IMR-90 (cell line): ENCODE data around the gene RMDN2.

Experiments used
- BHLHE40 ChIP-seq: fragments of 150-350 bp; IDR thresholded peaks from 2 replicates; pipeline ENCODE4 v1.6.1; 2016; ENCODE audit warnings: mild to moderate bottlenecking, low read depth, low read length
- CEBPB ChIP-seq: IDR thresholded peaks from 2 replicates; pipeline ENCODE4 v1.6.1; 2012; ENCODE audit warnings: low read depth, low read length, improper control_type of control experiment
- CHD1 ChIP-seq: IDR thresholded peaks from 2 replicates; pipeline ENCODE4 v1.6.1; 2012; ENCODE audit warnings: low read depth, low read length, improper control_type of control experiment
- MAFK ChIP-seq: IDR thresholded peaks from 2 replicates; pipeline ENCODE4 v1.6.1; 2012; ENCODE audit warnings: low read depth, low read length, improper control_type of control experiment
- POLR2A ChIP-seq: IDR thresholded peaks from 2 replicates; pipeline ENCODE4 v1.6.1; 2012; ENCODE audit warnings: mild to moderate bottlenecking, low read depth, low read length
- RAD21 ChIP-seq: IDR thresholded peaks from 2 replicates; pipeline ENCODE4 v1.6.1; 2012; ENCODE audit warnings: low read length, improper control_type of control experiment
- RCOR1 ChIP-seq: IDR thresholded peaks from 2 replicates; pipeline ENCODE4 v1.6.1; 2012; ENCODE audit warnings: mild to moderate bottlenecking, low read length, improper control_type of control experiment; ENCODE audit not compliant: insufficient replicate concordance
- SMC3 ChIP-seq: fragments of 150-350 bp; IDR thresholded peaks from 2 replicates; pipeline ENCODE4 v1.6.1; 2016; ENCODE audit warnings: low read depth, mild to moderate bottlenecking, antibody characterized with exemption, low read length, moderate library complexity
- TF ChIP-seq, protein P1 (sequence below): conservative IDR thresholded peaks from 2 replicates; pipeline ENCODE4 v1.5.1; 2012; ENCODE audit warnings: mild to moderate bottlenecking, low read depth, low read length, improper control_type of control experiment
- TF ChIP-seq, protein P2 (sequence below): fragments of 150-350 bp; IDR thresholded peaks from 2 replicates; pipeline ENCODE4 v1.6.1; 2017; ENCODE audit warnings: mild to moderate bottlenecking, antibody characterized with exemption, low read length, low read depth

DNA sequence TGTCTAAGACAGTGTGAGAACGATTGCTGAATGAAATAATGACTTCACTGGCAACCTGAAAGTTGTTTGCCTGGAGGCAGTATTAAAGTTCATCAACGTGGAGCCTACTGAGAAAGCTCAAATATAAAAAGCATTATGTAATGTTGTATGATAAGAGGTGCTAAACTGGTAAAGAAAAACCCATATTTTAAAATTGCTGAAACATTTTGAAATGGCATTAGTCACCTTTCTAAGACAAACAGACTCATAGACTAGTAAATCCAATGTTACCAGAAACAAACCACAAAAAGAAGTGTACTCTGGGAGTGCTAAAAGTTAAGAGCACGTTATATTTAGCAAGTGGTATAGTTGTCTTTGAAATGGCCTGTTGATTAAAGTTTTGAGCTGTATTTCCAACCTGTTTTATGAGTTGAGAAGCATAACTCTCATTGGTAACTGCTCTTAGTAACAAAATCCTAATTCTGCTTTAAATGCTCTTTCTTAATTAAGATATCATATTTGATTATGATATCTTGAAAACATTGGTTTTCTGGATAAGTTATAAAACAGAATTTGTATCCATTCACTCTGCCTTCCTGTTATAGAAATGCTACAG lies 88.2 kb downstream of the RMDN2 start:
- TF ChIP-seq, protein P1, sequence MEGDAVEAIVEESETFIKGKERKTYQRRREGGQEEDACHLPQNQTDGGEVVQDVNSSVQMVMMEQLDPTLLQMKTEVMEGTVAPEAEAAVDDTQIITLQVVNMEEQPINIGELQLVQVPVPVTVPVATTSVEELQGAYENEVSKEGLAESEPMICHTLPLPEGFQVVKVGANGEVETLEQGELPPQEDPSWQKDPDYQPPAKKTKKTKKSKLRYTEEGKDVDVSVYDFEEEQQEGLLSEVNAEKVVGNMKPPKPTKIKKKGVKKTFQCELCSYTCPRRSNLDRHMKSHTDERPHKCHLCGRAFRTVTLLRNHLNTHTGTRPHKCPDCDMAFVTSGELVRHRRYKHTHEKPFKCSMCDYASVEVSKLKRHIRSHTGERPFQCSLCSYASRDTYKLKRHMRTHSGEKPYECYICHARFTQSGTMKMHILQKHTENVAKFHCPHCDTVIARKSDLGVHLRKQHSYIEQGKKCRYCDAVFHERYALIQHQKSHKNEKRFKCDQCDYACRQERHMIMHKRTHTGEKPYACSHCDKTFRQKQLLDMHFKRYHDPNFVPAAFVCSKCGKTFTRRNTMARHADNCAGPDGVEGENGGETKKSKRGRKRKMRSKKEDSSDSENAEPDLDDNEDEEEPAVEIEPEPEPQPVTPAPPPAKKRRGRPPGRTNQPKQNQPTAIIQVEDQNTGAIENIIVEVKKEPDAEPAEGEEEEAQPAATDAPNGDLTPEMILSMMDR, result no peak
- TF ChIP-seq CEBPB (no peak), RCOR1 (no peak), POLR2A (no peak), SMC3 (no peak), MAFK (no peak), BHLHE40 (no peak), CHD1 (no peak), RAD21 (no peak)
- TF ChIP-seq, protein P2, sequence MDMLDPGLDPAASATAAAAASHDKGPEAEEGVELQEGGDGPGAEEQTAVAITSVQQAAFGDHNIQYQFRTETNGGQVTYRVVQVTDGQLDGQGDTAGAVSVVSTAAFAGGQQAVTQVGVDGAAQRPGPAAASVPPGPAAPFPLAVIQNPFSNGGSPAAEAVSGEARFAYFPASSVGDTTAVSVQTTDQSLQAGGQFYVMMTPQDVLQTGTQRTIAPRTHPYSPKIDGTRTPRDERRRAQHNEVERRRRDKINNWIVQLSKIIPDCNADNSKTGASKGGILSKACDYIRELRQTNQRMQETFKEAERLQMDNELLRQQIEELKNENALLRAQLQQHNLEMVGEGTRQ, result no peak
